Muscle layer of duodenum (tissue), 2 donors: ENCODE measurements around the gene SUGP1.
"Not testable (repeated sequence)": the region's sequence is repeated elsewhere in the genome, so short reads cannot be mapped to it uniquely, and the experiment has no call there.

Experiments
- H3K27ac ChIP-seq: one replicate; pipeline ENCODE4 v1.7.0; 2013; ENCODE audit warnings: mild to moderate bottlenecking, low read length
- H3K27me3 ChIP-seq: one replicate; pipeline ENCODE4 v1.7.0; 2013; ENCODE audit warnings: low read depth, mild to moderate bottlenecking, control low read depth, low read length
- H3K36me3 ChIP-seq, 2 donors: one replicate each; pipeline ENCODE4 v1.7.0; 2013; ENCODE audit warnings: low read length in 2 of 2, control low read depth in 1 of 2, mild to moderate bottlenecking in 1 of 2; ENCODE audit not compliant: insufficient read depth in 2 of 2, control insufficient read depth in 1 of 2
- H3K4me1 ChIP-seq, 2 donors: one replicate each; pipeline ENCODE4 v1.7.0; 2013; ENCODE audit warnings: low read length in 2 of 2, mild to moderate bottlenecking in 2 of 2, control low read depth in 1 of 2, moderate library complexity in 1 of 2; ENCODE audit not compliant: insufficient read depth in 2 of 2, control insufficient read depth in 1 of 2
- H3K4me3 ChIP-seq, 2 donors: one replicate each; pipeline ENCODE4 v1.7.0; 2013; ENCODE audit warnings: low read length in 2 of 2, low read depth in 1 of 2, mild to moderate bottlenecking in 1 of 2
- H3K9me3 ChIP-seq, 2 donors: one replicate each; pipeline ENCODE4 v1.7.0; 2013; ENCODE audit warnings: low read length in 2 of 2, control low read depth in 1 of 2, mild to moderate bottlenecking in 1 of 2; ENCODE audit not compliant: control insufficient read depth in 1 of 2
- donor health status: healthy.

Gene SUGP1

DNA sequence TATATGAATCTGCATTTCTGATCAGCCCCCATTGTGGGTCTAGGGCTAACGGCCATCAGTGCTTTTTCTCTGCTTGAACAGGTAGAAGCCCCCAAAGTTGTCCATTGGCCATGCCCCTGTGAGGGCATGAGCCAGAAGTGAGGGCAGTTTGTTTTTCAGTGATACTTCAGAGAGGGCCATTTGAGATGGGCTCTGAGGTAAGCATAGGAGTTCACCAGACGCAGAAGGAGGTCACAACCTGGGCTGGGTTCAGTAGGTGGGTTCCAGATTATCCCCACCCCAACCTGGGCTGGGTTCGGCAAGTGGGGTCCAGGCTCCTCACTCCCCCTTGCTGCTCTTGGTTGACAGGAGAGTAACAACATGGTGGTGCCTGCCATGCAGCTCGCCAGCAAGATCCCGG lies 33.7 kb upstream of the SUGP1 start:
- Histone ChIP-seq H3K4me1 (no peaks in the 10 kb centered on the region), H3K9me3 (no peaks in the 10 kb centered on the region), H3K36me3 (peaks cover 58 to 71% of the 10 kb centered on the region in 2 donors), H3K4me3 (no peak overlapping the region), H3K27me3 (no peaks in the 10 kb centered on the region), H3K27ac (no peak overlapping the region)

DNA sequence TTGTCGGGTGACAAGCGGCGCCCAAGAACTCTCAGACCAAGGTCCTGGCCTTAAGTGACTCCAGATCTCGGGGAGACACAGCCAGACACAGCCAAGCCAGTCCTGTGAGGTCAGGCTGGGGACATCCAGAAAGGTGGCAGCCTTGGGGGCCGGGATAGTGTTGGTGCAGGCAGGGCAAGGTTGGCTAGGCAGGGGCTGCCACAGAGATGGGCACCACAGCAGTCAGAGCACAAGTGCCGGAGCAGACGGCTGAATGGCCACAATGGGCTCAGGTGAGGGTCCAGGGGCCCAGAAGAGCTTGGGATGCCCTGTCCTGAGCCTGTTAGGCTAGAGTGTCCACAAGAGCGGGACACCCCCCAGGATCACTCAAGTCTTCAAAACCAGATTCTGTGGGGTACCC lies 32.5 kb upstream of the SUGP1 start:
- Histone ChIP-seq H3K27ac (no peak overlapping the region), H3K9me3 (no peaks in the 10 kb centered on the region), H3K36me3 (peaks cover 61 to 81% of the 10 kb centered on the region in 2 donors), H3K4me1 (no peaks in the 10 kb centered on the region), H3K4me3 (no peak overlapping the region), H3K27me3 (no peaks in the 10 kb centered on the region)

DNA sequence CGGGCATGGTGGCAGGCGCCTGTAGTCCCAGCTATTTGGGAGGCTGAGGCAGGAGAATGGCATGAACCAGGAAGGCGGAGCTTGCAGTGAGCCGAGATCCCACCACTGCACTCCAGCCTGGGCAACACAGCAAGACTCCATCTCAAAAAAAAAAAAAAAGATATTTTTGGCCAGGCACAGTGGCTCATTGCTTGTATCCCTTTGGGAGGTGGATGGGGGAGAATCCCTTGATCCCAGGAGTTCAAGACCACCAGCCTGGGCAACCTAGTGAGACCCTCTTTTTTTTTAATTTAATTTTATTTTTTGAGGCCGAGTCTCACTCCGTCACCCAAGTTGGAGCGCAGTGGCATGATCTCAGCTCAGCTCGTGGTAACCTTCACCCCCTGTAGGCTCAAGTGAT lies 30.4 kb upstream of the SUGP1 start:
- not testable (repeated sequence) for H3K27ac ChIP-seq, H3K4me1 ChIP-seq, H3K9me3 ChIP-seq, H3K27me3 ChIP-seq, H3K4me3 ChIP-seq
- H3K36me3 ChIP-seq, result peaks cover 68 to 81% of the 10 kb centered on the region in 2 donors

DNA sequence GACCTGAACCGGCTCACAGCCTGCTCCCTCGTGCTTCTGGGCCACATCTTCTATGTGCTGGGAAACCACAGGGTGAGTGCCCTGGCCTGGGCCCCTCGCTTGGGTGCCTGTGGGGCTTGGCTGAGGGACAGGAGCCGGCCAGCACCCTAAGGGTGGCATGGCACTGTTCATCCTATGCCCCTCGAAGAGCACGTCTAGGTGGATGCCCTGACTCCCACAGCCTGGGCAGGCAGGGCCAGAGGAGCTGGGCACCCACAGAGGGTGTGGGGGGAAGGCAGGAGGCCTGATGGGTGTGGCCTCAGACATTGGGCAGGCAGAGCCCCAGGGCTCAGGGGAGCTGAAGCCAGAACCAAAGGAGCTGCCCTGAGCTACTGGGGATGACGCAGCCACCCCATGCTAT lies 29.1 kb upstream of the SUGP1 start:
- no peaks in the 10 kb centered on the region for H3K27me3 ChIP-seq
- H3K9me3 ChIP-seq, result no peaks in the 10 kb centered on the region
- no peaks in the 10 kb centered on the region for H3K4me1 ChIP-seq
- peaks cover 69 to 81% of the 10 kb centered on the region in 2 donors for H3K36me3 ChIP-seq
- H3K4me3 ChIP-seq, result no peak overlapping the region
- H3K27ac ChIP-seq, result no peak overlapping the region

DNA sequence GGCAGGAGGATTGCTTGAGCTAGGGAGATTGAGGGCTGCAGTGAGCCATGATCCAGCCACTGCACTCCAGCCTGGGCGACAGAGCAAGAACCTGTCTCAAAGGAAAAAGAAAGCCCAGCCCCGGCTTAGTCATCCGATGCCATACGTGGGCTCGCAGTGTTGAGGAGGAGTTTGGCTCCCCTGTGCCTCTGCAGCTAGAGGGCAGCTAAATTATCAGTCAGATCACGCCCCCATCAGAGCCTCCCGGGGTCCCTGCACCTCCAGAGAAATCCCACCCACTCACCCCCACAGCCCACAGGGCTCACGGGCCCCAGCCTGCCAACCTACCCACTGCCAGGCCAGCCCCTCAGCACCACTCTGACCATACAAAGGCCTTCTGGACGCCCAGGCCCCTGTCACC lies 28.0 kb upstream of the SUGP1 start:
- Histone ChIP-seq H3K4me1 (no peaks in the 10 kb centered on the region), H3K9me3 (no peaks in the 10 kb centered on the region), H3K27me3 (no peaks in the 10 kb centered on the region), H3K36me3 (peaks cover 61 to 81% of the 10 kb centered on the region in 2 donors), H3K27ac (no peak overlapping the region), H3K4me3 (no peak overlapping the region)

DNA sequence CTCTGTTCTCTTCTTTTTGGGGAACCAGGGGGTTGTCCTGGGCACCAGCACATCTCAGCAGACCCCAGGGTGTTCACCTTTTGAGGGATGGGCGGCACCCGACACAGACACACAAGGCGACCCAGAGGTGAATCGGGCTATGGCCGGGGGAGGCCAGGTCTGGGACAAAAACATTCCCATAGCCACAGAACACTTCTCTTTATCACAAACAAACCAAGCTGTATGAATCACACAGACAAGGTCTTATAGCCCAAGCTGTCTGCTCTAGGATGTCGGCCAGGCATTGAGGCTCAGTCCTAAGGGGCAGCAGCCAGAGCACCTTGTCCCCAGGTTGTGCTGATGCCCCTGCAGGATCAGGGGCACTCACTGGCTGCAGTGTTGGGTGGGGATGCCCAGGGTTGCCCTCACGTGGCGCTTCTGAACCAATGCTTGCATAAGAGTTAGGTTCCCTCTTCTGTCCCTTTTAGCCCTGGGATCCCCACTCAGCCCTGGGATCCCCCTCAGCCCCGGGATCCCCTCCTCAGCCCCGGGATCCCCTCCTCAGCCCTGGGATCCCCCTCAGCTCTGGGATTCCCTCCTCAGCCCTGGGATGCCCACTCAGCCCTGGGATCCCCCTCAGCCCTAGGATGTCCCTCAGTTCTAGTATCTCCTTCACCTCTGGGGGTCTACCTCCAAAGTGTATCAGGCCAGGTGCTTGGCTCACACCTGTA lies 27.2 kb upstream of the SUGP1 start:
- no peak overlapping the region for H3K4me3 ChIP-seq
- H3K4me1 ChIP-seq, result no peaks in the 10 kb centered on the region
- no peak overlapping the region for H3K27ac ChIP-seq
- H3K27me3 ChIP-seq, result no peaks in the 10 kb centered on the region
- H3K36me3 ChIP-seq, result peaks cover 59 to 81% of the 10 kb centered on the region in 2 donors
- no peaks in the 10 kb centered on the region for H3K9me3 ChIP-seq

DNA sequence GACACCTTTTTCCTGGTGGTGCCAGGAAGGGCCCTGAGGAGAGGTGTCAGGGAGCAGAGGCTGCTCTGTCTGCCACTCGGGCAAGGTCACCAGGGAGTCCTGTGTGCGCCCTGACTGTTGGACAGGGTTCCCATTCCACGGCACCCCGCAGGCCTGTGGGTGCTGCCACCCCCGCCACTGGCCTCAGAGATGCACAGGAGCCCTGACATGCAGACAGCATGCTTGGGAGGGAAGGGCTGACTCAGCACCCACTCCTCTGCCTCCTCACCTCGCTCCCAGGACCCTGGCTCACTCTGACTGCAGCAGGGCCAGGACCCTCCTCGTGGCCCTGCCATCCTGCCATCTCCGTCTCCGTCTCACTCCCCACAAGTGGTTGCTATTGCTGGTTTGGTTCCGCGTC lies 25.7 kb upstream of the SUGP1 start:
- Histone ChIP-seq H3K4me3 (no peak overlapping the region), H3K27ac (no peak overlapping the region), H3K9me3 (no peaks in the 10 kb centered on the region), H3K4me1 (no peaks in the 10 kb centered on the region), H3K27me3 (no peaks in the 10 kb centered on the region), H3K36me3 (peaks cover 61 to 87% of the 10 kb centered on the region in 2 donors)

DNA sequence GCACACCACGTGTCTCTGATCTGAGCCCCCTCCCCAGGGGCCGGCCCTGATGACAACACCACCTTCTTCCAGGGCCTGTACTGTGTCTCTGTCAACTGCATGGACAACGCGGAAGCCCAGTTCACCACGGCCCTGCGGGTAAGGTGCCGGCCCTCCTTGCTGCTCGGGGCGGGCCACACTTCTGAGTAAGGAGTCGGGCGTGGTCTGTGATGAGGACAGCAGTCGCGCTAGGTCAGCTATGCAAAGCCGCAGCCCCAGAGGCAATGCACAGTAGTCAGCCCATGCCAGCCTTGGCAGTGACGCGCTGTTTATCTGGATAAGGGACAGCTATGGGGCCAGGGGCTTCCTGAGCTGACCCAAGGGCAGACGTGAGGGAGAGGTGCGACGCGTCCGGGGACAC lies 24.9 kb upstream of the SUGP1 start:
- Histone ChIP-seq H3K4me1 (no peaks in the 10 kb centered on the region), H3K9me3 (no peaks in the 10 kb centered on the region), H3K36me3 (peaks cover 61 to 92% of the 10 kb centered on the region in 2 donors), H3K27ac (no peak overlapping the region), H3K27me3 (no peaks in the 10 kb centered on the region), H3K4me3 (no peak overlapping the region)

DNA sequence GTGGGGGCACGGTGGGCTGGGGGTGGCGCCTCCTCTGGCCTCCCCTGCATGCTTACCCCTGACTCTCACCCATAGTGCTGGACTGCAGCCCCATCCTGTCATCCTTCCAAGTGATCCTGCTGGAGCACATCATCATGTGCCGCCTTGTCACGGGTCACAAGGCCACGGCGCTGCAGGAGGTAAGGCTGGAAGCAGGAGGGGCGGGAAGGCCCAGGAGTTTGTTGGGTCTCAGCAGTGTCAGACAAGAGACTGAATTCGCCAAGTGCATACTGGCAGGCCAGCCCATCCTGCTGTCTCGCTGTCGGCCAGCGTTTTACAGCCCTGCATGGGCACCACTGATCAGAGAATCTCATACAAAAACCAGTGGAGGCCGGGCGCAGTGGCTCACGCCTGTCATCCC lies 23.5 kb upstream of the SUGP1 start:
- no peaks in the 10 kb centered on the region for H3K27me3 ChIP-seq
- no peak overlapping the region for H3K4me3 ChIP-seq
- no peaks in the 10 kb centered on the region for H3K9me3 ChIP-seq
- no peaks in the 10 kb centered on the region for H3K4me1 ChIP-seq
- peaks cover 53 to 85% of the 10 kb centered on the region in 2 donors for H3K36me3 ChIP-seq
- no peak overlapping the region for H3K27ac ChIP-seq

DNA sequence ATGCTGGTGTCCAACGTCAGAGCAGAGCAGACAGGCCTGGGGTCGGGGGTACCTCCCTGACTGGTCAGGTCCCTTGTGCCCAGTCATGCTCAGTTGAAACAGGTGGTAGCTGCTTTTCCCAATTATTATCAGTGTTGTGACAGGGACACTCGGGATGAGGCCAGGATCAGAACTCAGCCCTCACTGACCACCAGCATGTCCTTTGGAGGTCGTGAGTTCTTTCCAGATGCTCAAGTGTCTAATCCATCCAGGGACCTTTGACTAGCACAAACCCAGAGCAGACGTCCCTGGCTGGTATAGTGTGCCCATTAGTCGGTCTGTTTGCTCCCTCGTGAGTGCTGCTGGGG lies 22.7 kb upstream of the SUGP1 start:
- no peak overlapping the region for H3K27ac ChIP-seq
- peaks cover 60 to 85% of the 10 kb centered on the region in 2 donors for H3K36me3 ChIP-seq
- no peak overlapping the region for H3K4me3 ChIP-seq
- no peaks in the 10 kb centered on the region for H3K4me1 ChIP-seq
- H3K27me3 ChIP-seq, result no peaks in the 10 kb centered on the region
- H3K9me3 ChIP-seq, result no peaks in the 10 kb centered on the region

DNA sequence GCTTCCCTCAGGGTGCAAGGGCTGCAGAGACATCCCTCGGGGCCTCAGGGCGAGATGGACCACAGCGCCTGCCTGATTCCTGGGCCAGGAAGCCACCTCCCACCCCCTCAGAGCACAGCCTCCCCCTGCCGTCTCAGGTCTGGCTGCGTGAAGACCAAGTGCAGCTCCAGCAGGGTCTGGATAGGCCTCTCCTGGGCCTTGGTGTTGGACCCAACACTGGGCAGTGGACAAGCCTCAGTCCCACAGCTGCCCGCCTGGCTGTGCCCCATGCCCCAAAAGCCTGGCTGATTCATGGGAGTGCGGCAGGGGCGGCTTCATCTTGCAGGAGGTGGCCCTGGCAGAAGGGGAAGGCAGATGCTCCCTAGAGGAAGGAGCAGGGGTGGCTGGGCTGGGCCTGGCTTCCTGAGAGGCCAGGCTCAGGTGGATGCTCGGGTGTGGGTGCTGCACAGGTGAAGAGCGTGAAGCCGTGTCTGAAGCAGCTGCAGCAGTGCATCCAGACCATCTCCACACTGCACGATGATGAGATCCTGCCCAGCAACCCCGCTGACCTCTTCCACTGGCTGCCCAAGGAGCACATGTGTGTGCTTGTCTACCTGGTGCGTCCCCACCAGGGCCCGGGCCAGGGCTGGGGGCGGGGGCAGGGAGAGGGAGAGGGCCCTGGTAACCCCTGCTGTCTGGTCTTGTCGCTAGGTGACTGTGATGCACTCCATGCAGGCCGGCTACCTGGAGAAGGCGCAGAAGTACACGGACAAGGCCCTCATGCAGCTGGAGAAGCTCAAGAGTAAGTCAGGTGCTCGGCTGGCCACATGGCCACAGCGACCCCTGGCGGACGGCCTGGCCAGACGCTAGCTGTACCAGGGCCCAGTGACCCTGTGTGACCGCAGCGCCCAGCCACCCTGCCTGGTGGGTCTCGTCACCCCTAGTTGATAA lies 22.0 kb upstream of the SUGP1 start:
- Histone ChIP-seq H3K4me1 (no peaks in the 10 kb centered on the region), H3K27ac (no peak overlapping the region), H3K4me3 (no peak overlapping the region), H3K9me3 (no peaks in the 10 kb centered on the region), H3K36me3 (peaks cover 60 to 85% of the 10 kb centered on the region in 2 donors), H3K27me3 (no peaks in the 10 kb centered on the region)
